Ovary (tissue), 3 donors: ENCODE data around the gene PXMP4.

Experiments used
- CTCF ChIP-seq, 3 donors: fragments of 450-650 bp in 2 of 3; fragments of 200-600 bp in 1 of 3; IDR thresholded peaks; one replicate each; pipeline versions ENCODE4 v1.5.1 to v1.8.0; 2016 to 2022; ENCODE audit warnings: antibody characterized with exemption in 3 of 3, mild to moderate bottlenecking in 1 of 3
- EP300 ChIP-seq: sonication (generic); formaldehyde crosslinking; IDR thresholded peaks from one replicate; pipeline ENCODE4 v1.6.1; 2017; ENCODE audit warnings: antibody characterized with exemption
- POLR2A ChIP-seq: fragments of 450-650 bp; IDR thresholded peaks from one replicate; pipeline ENCODE4 v1.6.1; 2017; ENCODE audit warnings: antibody characterized with exemption, mild to moderate bottlenecking, moderate library complexity
- donor health status: DM: no; HTN: no; CAD: no.

- no peak for TF ChIP-seq CTCF (IDR thresholded peaks at IDR 0.05)
- TF ChIP-seq POLR2A: no peak
- TF ChIP-seq EP300: no peak
These were observed 25.5 kb downstream of the PXMP4 start for GRCh38 chr20:33694639-33695012.
